Progenitor cell of endocrine pancreas (in vitro differentiated cells): ENCODE results near the gene RPIA. TPM values are rescaled to one million over a fixed set of nuclear protein-coding genes. Genes with fewer than 3 reads are reported as not detected.

ENCODE experiments used
- DNase-seq: peaks from one replicate; pipeline ENCODE4 v3.0.0; 2021; ENCODE audit warnings: low spot score; ENCODE audit not compliant: unreplicated experiment
- H3K27ac Mint-ChIP-seq: 2 replicates; pipeline ENCODE4 v1.8.0; 2021; ENCODE audit warnings: mild to moderate bottlenecking, moderate library complexity, mixed read lengths
- H3K27me3 Mint-ChIP-seq: 2 replicates; pipeline ENCODE4 v1.8.0; 2021; ENCODE audit warnings: mixed read lengths
- H3K36me3 Mint-ChIP-seq: 2 replicates; pipeline ENCODE4 v1.8.0; 2022; ENCODE audit warnings: mixed read lengths; ENCODE audit not compliant: insufficient read depth
- H3K4me1 Mint-ChIP-seq: 2 replicates; pipeline ENCODE4 v1.8.0; 2021; ENCODE audit warnings: low read depth, mixed read lengths
- H3K4me3 Mint-ChIP-seq: 2 replicates; pipeline ENCODE4 v1.8.0; 2021; ENCODE audit warnings: low read depth, mild to moderate bottlenecking, moderate library complexity, mixed read lengths
- H3K9me3 Mint-ChIP-seq: 2 replicates; pipeline ENCODE4 v1.8.0; 2021; ENCODE audit warnings: low read depth, mixed read lengths
- total RNA-seq: library from RNA; stranded (reverse); gene quantifications from 2 replicates; pipeline ENCODE4 v1.2.1, GENCODE V29; 2021
- TF ChIP-seq, protein P1 (sequence below): fragments of 200-600 bp; sonication (generic); IDR thresholded peaks from one replicate; pipeline ENCODE4 v1.5.0; 2021; ENCODE audit warnings: antibody characterized with exemption, mild to moderate bottlenecking; ENCODE audit not compliant: unreplicated experiment

The RPIA gene
- total RNA-seq, 1 donor from 2014 or later = 27.1 TPM

DNA sequence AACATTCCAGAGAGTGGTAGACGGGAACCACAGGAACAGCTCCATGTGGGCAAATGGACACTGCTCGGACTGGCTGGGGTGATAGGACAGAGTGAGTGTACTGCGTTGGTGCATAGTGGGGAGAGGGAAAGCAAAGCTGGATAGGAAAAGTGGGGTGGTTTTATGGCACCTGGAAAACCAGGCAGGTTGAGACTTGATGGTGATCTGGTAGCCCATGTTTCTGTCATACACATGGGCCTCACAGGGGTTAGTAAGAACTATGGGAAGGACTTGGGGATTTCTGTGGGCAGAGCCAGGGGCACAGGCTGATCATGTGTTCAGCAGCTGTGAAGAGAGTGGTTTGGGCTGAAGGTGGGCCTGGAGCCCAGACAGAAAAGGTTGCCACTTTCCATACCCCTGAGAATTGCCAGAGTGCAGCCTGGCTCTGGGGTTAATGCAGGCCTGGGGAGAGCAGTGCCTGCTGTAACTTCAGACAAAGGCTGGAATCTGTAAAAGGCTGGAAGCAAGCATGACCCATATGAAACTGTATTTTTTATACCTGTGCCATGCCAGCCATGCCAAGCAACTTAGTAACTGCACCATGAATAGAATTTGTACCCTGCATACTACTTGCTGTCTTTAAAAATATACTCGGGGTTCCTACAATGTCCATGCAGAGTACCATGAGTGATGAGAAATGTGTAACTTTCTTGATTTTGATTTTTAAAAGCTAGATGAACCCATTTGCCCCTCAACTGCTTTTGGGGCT, 41.9 kb downstream of the RPIA start:
- DNase-seq = no peak
- TF ChIP-seq, protein P1, sequence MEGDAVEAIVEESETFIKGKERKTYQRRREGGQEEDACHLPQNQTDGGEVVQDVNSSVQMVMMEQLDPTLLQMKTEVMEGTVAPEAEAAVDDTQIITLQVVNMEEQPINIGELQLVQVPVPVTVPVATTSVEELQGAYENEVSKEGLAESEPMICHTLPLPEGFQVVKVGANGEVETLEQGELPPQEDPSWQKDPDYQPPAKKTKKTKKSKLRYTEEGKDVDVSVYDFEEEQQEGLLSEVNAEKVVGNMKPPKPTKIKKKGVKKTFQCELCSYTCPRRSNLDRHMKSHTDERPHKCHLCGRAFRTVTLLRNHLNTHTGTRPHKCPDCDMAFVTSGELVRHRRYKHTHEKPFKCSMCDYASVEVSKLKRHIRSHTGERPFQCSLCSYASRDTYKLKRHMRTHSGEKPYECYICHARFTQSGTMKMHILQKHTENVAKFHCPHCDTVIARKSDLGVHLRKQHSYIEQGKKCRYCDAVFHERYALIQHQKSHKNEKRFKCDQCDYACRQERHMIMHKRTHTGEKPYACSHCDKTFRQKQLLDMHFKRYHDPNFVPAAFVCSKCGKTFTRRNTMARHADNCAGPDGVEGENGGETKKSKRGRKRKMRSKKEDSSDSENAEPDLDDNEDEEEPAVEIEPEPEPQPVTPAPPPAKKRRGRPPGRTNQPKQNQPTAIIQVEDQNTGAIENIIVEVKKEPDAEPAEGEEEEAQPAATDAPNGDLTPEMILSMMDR = no peak
- H3K27me3 Mint-ChIP-seq = no peaks in the 10 kb centered on the region
- peaks cover 11% of the 10 kb centered on the region for H3K4me1 Mint-ChIP-seq
- peaks cover 21% of the 10 kb centered on the region for H3K36me3 Mint-ChIP-seq
- peaks cover 3% of the 10 kb centered on the region for H3K9me3 Mint-ChIP-seq
- H3K27ac Mint-ChIP-seq = peak overlapping the region; percentile 46
- H3K4me3 Mint-ChIP-seq = no peak overlapping the region

DNA sequence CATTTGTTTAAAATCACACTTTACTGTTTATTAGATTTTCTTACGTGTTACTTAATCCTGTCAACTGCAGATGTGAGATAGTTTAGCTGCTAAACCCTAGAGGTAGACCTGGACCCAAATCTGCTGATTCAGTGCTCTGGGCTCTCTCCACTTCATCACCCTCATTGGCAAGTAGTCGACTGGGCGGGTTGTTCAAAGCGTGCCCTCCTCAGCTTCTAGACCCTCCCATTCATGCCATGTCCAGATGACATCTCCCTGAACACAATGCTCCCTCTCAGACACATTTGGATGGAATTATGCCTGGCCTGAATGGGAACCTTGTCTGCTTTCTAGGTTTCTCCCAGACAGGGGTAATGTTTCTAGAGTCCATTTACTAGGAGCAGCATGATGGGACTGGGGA, 43.7 kb downstream of the RPIA start:
- H3K4me1 Mint-ChIP-seq = peaks cover 11% of the 10 kb centered on the region
- TF ChIP-seq, protein P1 = no peak
- peaks cover 15% of the 10 kb centered on the region for H3K36me3 Mint-ChIP-seq
- DNase-seq = no peak
- H3K27ac Mint-ChIP-seq = peak overlapping the region; percentile 49
- H3K27me3 Mint-ChIP-seq = no peaks in the 10 kb centered on the region
- H3K4me3 Mint-ChIP-seq = no peak overlapping the region
- H3K9me3 Mint-ChIP-seq = no peaks in the 10 kb centered on the region

DNA sequence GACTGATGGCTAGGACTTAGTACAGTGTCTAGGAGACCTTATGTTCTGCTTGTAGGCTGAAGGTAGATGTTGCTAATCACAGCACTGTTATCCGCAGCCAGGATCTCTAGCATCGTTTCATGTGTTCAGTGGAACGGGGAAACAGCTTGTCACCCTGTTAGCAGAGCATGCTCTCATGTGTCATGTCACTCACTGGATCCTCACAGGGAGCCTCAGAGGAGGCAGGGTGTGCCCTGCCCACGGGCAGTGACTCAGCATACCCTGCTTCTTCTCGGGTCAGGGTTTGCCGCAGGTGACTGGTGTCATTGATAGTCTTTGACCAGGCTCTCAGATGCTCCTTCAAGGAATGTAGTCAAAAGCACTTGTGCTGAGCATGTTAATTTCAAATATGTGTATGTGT, 44.4 kb downstream of the RPIA start:
- H3K4me3 Mint-ChIP-seq = no peak overlapping the region
- no peak overlapping the region for H3K27ac Mint-ChIP-seq
- H3K4me1 Mint-ChIP-seq = peaks cover 11% of the 10 kb centered on the region
- peaks cover 17% of the 10 kb centered on the region for H3K36me3 Mint-ChIP-seq
- DNase-seq = no peak
- H3K27me3 Mint-ChIP-seq = no peaks in the 10 kb centered on the region
- TF ChIP-seq, protein P1 = no peak
- H3K9me3 Mint-ChIP-seq = no peaks in the 10 kb centered on the region

DNA sequence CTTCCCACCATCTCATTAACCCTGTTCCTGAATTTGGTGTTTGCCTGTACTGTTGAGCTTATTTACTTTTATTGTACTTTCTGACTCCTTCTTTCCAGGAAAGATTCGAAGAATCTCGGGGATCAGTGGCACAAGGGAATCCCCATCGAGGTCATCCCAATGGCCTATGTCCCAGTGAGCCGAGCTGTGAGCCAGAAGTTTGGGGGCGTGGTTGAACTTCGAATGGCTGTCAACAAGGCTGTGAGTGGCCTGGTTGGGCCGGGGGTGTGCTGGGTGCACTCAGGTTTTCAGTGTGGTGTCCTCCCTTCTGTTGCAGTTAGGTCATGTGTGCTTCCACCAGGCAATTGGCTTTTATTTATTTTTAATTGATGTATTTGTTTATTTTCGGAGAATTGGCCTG, 45.0 kb downstream of the RPIA start:
- H3K27ac Mint-ChIP-seq = no peak overlapping the region
- no peaks in the 10 kb centered on the region for H3K9me3 Mint-ChIP-seq
- peaks cover 23% of the 10 kb centered on the region for H3K36me3 Mint-ChIP-seq
- TF ChIP-seq, protein P1 = no peak
- H3K4me1 Mint-ChIP-seq = peaks cover 11% of the 10 kb centered on the region
- DNase-seq = no peak
- no peak overlapping the region for H3K4me3 Mint-ChIP-seq
- no peaks in the 10 kb centered on the region for H3K27me3 Mint-ChIP-seq

DNA sequence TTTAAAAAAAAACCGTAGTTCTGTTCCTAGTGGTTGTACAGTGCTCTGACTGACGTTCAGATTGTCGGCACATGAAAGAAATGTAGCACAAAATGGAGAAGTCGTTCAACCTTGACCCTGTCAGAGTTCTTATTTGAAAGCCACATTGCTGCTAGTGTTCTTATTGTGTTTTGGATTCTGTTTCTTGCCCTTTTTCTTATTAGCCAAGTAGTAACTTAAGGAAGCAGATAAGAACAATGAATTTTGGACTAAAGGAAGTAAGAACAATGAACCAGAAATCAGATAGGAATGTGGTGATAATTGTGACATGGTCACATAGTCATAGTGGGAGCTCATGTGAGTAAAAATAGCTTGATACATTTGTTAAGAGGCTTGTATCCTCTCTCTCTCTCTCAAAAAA, 45.9 kb downstream of the RPIA start:
- peaks cover 7% of the 10 kb centered on the region for H3K9me3 Mint-ChIP-seq
- no peaks in the 10 kb centered on the region for H3K27me3 Mint-ChIP-seq
- H3K36me3 Mint-ChIP-seq = peaks cover 32% of the 10 kb centered on the region
- peaks cover 11% of the 10 kb centered on the region for H3K4me1 Mint-ChIP-seq
- H3K4me3 Mint-ChIP-seq = no peak overlapping the region
- no peak for DNase-seq
- no peak overlapping the region for H3K27ac Mint-ChIP-seq
- TF ChIP-seq, protein P1 = no peak
